Measurements from ENCODE around the gene ANXA6.

ANXA6 gene

GRCh38 chr5:151089726-151090125 lies 67.9 kb downstream of the ANXA6 start:
- H3K9me3 Mint-ChIP-seq, result no peaks in the 10 kb centered on the region
- H3K36me3 Mint-ChIP-seq, result peaks cover 25 to 31% of the 10 kb centered on the region in 2 donors
- no peak for ATAC-seq (replicated peaks)
- peaks cover 49 to 78% of the 10 kb centered on the region in 2 donors for H3K4me1 Mint-ChIP-seq
- no peaks in the 10 kb centered on the region for H3K27me3 Mint-ChIP-seq
- peak overlapping the region; percentile 33 for H3K27ac Mint-ChIP-seq
- DNase-seq, result no peak
- H3K4me3 Mint-ChIP-seq, result no peak overlapping the region

GRCh38 chr5:151088986-151089385 lies 68.6 kb downstream of the ANXA6 start:
- H3K27ac Mint-ChIP-seq, result peak overlapping the region; percentile 85
- H3K9me3 Mint-ChIP-seq, result no peaks in the 10 kb centered on the region
- H3K27me3 Mint-ChIP-seq, result no peaks in the 10 kb centered on the region
- DNase-seq (no peak), ATAC-seq (replicated peaks) (no peak)
- peaks cover 47 to 78% of the 10 kb centered on the region in 2 donors for H3K4me1 Mint-ChIP-seq
- peak overlapping the region in 1 of 2 donors; percentile 23 for H3K4me3 Mint-ChIP-seq
- peaks cover 29 to 35% of the 10 kb centered on the region in 2 donors for H3K36me3 Mint-ChIP-seq

- Mint-ChIP-seq H3K9me3 (no peaks in the 10 kb centered on the region), H3K4me3 (peak overlapping the region; percentile 89 to 92), H3K36me3 (peaks cover 42 to 47% of the 10 kb centered on the region in 2 donors), H3K27ac (peak overlapping the region; percentile 95), H3K27me3 (no peaks in the 10 kb centered on the region), H3K4me1 (peaks cover 40 to 77% of the 10 kb centered on the region in 2 donors)
- no peak for DNase-seq
- peak in 1 of 2 donors; percentile 5 for ATAC-seq (replicated peaks)
These were observed 70.1 kb downstream of the ANXA6 start for GRCh38 chr5:151087486-151087885.

GRCh38 chr5:151086905-151087360 lies 70.6 kb downstream of the ANXA6 start:
- ATAC-seq (replicated peaks) (peak; percentile 85 to 89), DNase-seq (peak; percentile 63)
- Mint-ChIP-seq H3K36me3 (peaks cover 45 to 51% of the 10 kb centered on the region in 2 donors), H3K4me3 (peak overlapping the region; percentile 89 to 92), H3K9me3 (no peaks in the 10 kb centered on the region), H3K4me1 (peaks cover 42 to 76% of the 10 kb centered on the region in 2 donors), H3K27me3 (no peaks in the 10 kb centered on the region), H3K27ac (peak overlapping the region; percentile 95)

GRCh38 chr5:151086192-151086869 lies 71.2 kb downstream of the ANXA6 start:
- Mint-ChIP-seq H3K9me3 (no peaks in the 10 kb centered on the region), H3K4me3 (peak overlapping the region; percentile 89 to 92), H3K27me3 (no peaks in the 10 kb centered on the region), H3K36me3 (peaks cover 46 to 49% of the 10 kb centered on the region in 2 donors), H3K27ac (peak overlapping the region; percentile 95), H3K4me1 (peaks cover 36 to 70% of the 10 kb centered on the region in 2 donors)
- DNase-seq (no peak), ATAC-seq (replicated peaks) (peak in 1 of 2 donors; percentile 5)

- H3K27ac Mint-ChIP-seq, result peak overlapping the region; percentile 92
- H3K36me3 Mint-ChIP-seq, result peaks cover 52 to 53% of the 10 kb centered on the region in 2 donors
- ATAC-seq (replicated peaks) (peak; percentile 21 to 27), DNase-seq (no peak)
- no peaks in the 10 kb centered on the region for H3K9me3 Mint-ChIP-seq
- H3K4me3 Mint-ChIP-seq, result peak overlapping the region; percentile 89 to 92
- H3K27me3 Mint-ChIP-seq, result no peaks in the 10 kb centered on the region
- peaks cover 34 to 63% of the 10 kb centered on the region in 2 donors for H3K4me1 Mint-ChIP-seq
These were observed 72.0 kb downstream of the ANXA6 start for GRCh38 chr5:151085517-151086041.

- no peaks in the 10 kb centered on the region for H3K27me3 Mint-ChIP-seq
- peaks cover 61 to 65% of the 10 kb centered on the region in 2 donors for H3K36me3 Mint-ChIP-seq
- no peak for ATAC-seq (replicated peaks)
- peaks cover 39 to 71% of the 10 kb centered on the region in 2 donors for H3K4me1 Mint-ChIP-seq
- DNase-seq, result no peak
- no peaks in the 10 kb centered on the region for H3K9me3 Mint-ChIP-seq
- H3K27ac Mint-ChIP-seq, result peak overlapping the region; percentile 31
- peak overlapping the region; percentile 89 to 92 for H3K4me3 Mint-ChIP-seq
These were observed 73.2 kb downstream of the ANXA6 start for GRCh38 chr5:151084363-151084762.

GRCh38 chr5:151083081-151083676 lies 74.4 kb downstream of the ANXA6 start:
- H3K27me3 Mint-ChIP-seq, result no peaks in the 10 kb centered on the region
- H3K27ac Mint-ChIP-seq, result peak overlapping the region; percentile 88
- ATAC-seq (replicated peaks) (peak; percentile 16 to 17), DNase-seq (peak; percentile 57)
- peak overlapping the region; percentile 89 to 92 for H3K4me3 Mint-ChIP-seq
- no peaks in the 10 kb centered on the region for H3K9me3 Mint-ChIP-seq
- H3K36me3 Mint-ChIP-seq, result peaks cover 71 to 76% of the 10 kb centered on the region in 2 donors
- H3K4me1 Mint-ChIP-seq, result peaks cover 41 to 75% of the 10 kb centered on the region in 2 donors

GRCh38 chr5:151082282-151082902 lies 75.2 kb downstream of the ANXA6 start:
- Mint-ChIP-seq H3K27ac (peak overlapping the region; percentile 88), H3K27me3 (no peaks in the 10 kb centered on the region), H3K4me1 (peaks cover 45 to 77% of the 10 kb centered on the region in 2 donors), H3K36me3 (peaks cover 79 to 84% of the 10 kb centered on the region in 2 donors), H3K9me3 (no peaks in the 10 kb centered on the region), H3K4me3 (peak overlapping the region; percentile 89 to 92)
- DNase-seq (no peak), ATAC-seq (replicated peaks) (no peak)

GRCh38 chr5:151081431-151082281 lies 75.9 kb downstream of the ANXA6 start:
- Mint-ChIP-seq H3K36me3 (peaks cover 82 to 89% of the 10 kb centered on the region in 2 donors), H3K27ac (peak overlapping the region; percentile 91), H3K27me3 (no peaks in the 10 kb centered on the region), H3K9me3 (no peaks in the 10 kb centered on the region), H3K4me3 (peak overlapping the region; percentile 89 to 99), H3K4me1 (peaks cover 51 to 77% of the 10 kb centered on the region in 2 donors)
- ATAC-seq (replicated peaks), result no peak
- DNase-seq, result no peak

GRCh38 chr5:151080613-151081430 lies 76.8 kb downstream of the ANXA6 start, which contains the start of gene TNIP1:
Gene TNIP1 (minus strand): TSS chr5:151081034. CDS start chr5:151065095, 15,939 bp downstream.
- ATAC-seq (replicated peaks), result peak; percentile 76 to 83
- peaks cover 55 to 80% of the 10 kb centered on the region in 2 donors for H3K4me1 Mint-ChIP-seq
- H3K27ac Mint-ChIP-seq, result peak within 1 kb of the TSS; percentile 91
- no peaks in the 10 kb centered on the region for H3K27me3 Mint-ChIP-seq
- H3K36me3 Mint-ChIP-seq, result peaks cover 84 to 91% of the 10 kb centered on the region in 2 donors
- peak; percentile 95 for DNase-seq
- H3K4me3 Mint-ChIP-seq, result peak within 1 kb of the TSS; percentile 89 to 99
- H3K9me3 Mint-ChIP-seq, result peaks cover 0 to 5% of the 10 kb centered on the region in 2 donors

GRCh38 chr5:151079838-151080612 lies 77.6 kb downstream of the ANXA6 start:
- Mint-ChIP-seq H3K4me3 (peak overlapping the region; percentile 79 to 99), H3K9me3 (peaks cover 0 to 5% of the 10 kb centered on the region in 2 donors), H3K27me3 (no peaks in the 10 kb centered on the region), H3K36me3 (peaks cover 84 to 91% of the 10 kb centered on the region in 2 donors), H3K4me1 (peaks cover 59 to 80% of the 10 kb centered on the region in 2 donors), H3K27ac (peak overlapping the region; percentile 91)
- ATAC-seq (replicated peaks), result no peak
- DNase-seq, result no peak
